GM18868 (cell line): Measurements from ENCODE around the gene TAS2R60.

Experiments used
- ATAC-seq: cut with Tn5 transposase; IDR thresholded peaks from one replicate; pipeline ENCODE4 v1.9.1; 2021; ENCODE audit warnings: mild to moderate bottlenecking, moderate library complexity; ENCODE audit not compliant: unreplicated experiment

Gene TAS2R60

DNA sequence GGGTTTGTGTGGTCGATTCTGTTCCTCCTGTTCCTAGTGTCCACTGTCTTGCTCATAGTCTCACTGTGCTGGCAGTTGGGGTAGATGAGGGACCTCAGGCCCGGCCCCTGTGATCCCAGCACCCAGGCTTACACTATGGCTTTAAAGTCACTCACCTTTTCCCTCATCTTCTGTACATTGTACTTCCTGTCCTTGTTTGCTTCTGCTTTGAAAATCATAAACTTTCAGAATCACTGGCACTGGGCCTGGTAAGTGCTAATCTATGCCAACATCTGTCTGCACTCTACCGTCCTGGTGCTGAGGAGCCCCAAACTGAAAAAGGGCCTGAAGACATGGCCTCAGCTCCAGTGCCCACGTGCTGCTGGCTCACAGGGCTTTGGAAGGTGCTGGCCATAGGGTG lies 5.7 kb upstream of the TAS2R60 start:
- ATAC-seq = no peak

DNA sequence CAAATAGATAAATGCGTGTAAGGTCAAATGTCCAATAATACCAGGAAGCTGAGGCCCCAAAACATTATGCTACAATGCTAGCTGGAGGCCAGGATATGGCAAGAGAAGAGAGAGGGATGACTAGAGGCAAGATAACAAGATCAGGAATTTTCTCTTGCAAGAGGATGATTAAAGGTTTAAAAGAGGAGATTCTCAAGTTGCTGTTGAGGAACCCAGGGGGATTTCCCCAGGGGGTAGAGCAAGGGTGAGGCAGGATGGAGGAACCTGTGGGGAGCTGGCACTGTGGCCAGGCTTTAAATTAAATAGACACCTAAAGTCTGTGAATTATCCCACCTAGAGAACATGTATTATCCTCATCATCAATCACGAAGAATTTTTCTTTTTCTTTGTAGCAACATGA lies 3.4 kb upstream of the TAS2R60 start:
- no peak for ATAC-seq

DNA sequence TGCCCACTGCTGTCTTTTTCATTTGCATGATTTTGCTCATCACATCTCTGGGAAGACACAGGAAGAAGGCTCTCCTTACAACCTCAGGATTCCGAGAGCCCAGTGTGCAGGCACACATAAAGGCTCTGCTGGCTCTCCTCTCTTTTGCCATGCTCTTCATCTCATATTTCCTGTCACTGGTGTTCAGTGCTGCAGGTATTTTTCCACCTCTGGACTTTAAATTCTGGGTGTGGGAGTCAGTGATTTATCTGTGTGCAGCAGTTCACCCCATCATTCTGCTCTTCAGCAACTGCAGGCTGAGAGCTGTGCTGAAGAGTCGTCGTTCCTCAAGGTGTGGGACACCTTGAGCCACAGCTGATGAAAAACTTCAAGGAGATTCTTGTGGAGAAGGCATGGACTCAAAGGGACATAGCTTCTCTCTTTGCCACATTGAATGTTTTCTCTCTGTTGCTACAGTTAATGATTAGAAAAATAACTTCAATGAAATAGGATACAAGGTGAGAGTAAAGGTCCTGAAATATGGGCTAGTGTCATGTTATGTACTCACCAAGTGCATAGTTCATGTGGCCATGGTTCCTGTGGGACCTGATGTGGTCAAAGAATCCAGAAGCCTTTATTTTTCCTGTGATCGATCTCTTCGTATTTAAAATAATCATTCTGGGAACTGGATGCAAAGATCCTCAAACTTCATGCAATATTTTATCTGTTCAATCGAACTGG lies 970 bp downstream of the TAS2R60 start:
- no peak for ATAC-seq

DNA sequence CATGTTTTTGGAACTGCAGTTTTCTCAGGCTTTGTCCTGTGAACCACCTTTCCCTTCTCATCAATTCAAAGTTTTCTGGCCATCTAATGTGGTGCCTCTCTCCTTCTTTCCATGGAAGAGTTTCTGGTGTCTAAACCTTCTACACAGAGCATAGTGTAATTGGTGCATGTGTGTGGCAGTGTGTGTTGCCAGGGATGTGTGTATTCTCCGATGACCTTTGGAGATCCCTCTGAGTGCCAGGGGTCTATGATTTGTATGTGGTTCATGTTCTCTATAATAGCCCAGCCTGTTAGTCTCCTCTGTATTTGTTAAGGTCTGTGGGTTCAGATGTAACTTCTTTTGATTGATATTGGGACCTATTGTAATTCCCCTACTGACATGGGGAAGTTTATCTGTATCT lies 1.5 kb downstream of the TAS2R60 start:
- no peak for ATAC-seq

DNA sequence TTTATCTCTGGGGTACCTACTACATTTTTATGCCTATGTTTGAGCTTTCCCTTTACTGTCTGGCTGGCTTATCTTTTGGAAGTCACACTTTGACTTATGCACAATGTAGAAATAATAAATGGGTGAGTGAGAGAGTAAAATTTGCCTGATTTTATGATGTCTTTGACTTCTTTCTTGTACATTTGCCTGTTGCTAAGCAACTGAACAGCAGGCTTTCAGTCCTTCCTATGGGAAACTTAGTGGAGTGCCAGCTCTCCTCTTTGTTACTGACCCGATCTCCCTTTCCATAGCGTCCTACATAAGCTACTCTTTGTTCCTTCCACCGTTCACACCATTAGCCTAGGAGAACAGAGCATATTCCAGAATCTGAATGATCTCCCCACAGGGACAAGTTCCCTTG lies 4.2 kb downstream of the TAS2R60 start:
- ATAC-seq = no peak

DNA sequence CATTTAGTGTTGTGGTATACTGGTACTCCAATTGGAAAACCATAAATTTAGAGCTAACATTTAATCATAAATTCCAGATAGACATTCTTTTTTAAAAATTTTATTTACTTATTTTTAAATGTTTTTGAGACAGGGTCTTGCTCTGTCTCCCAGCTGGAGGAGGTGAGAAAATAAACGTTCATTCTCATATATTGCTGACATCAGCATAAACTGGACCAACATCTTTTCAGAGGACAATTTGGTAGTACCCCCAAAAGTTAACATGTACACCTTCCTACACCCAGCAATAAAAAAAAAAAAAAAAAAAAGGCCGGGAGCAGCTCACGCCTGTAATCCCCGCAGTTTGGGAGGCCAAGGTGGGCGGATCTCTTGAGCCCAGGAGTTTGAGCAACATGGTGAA lies 5.2 kb downstream of the TAS2R60 start:
- ATAC-seq = no peak

DNA sequence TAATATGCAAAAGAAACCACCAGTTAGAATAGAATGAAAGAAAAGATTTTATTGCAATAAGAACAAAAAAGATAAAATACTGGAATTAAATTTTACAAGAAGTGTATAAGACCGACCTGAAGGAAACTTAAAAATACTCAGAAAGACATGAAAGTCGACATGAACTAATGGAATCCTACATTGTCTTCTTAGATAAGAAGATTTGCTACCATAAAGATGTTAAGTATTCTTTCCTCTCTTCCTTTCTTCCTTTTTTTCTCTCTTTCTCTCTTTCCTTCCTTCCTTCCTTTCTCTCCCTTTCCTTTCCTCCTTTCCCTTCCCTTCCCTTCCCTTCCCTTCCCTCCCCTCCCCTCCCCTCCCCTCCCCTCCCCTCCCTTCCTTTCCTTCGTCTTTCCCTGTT lies 6.5 kb downstream of the TAS2R60 start:
- no peak for ATAC-seq

DNA sequence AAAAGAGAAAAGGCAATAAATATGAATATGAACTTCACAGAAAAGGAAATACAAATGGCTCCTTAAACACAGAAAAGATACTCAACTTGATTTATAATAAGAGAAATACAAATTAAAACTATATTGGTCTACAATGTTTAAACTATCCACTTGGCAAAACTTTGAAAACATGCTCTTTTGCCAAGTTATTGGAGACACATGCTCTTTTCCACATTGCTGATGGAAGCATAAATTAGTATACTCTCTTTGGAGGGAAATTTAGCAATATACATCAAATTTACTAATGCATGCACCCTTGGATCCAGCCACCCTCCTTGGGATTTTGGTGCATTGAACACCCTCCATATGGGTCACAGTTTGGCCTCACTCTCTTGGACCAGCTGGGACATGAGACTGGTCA lies 7.9 kb downstream of the TAS2R60 start:
- no peak for ATAC-seq

DNA sequence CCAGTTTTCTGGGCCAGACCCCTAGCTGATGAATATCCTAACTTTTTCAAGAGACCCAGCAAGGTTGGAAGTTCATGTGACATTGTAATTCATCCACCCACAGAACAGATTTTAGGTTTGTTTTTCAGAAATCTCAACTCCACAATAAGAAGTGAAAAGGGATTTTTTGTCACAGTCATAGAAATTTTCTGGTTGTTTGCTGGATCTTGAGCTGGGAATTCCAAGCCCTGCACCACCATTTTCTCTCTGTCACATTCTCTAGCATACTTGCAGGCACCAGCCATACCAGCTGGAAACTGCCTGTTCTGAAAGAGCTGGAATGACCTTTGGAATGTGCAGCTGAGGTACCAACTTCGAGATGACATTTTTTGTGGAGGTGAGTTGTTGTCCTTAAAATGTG lies 8.5 kb downstream of the TAS2R60 start:
- ATAC-seq = no peak

DNA sequence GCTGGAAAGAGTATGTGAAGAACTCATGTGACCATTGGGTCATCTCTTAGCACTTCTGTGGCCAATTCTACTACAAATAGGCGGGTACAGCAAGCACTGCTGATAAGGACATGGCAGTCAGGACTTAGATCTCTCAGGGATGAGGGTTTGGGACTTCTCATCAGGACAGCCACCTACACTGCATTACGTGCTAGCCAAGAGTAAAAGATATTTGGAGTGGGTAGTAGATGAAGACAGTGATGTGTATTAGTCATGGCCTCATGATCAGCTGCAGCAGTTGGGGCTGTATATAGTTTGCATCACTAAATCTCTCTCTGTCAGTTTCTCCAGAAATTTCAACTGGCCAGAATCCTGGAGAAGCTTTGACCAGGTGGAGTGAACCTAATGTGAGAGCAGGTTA lies 9.2 kb downstream of the TAS2R60 start:
- no peak for ATAC-seq

DNA sequence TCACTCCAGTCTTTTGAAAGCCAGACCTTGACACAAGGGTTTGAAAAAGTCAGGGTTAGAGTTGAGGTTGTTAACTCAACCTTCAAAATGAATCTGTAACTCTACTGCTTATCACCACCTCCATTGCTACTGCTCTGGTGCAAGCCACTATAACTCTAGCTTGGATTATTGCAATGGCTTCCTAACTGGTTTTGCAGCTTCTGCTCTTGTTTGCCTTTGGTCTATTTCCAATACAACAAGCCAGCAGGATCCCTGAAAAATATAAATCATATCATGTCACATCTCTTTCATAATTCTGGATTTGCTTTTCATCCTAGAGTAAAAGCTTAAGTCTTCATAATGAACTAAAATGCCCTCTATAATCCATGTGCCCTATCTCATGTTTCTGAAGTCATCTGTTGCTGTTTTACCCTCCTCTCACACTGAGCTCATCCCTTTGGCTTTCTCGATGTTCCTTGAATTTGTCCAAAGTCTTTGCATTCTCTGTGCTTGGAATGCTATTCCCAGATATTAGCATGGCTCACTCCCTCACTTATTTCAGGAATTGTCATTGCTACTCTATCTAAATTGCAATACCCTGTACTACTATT lies 10.9 kb downstream of the TAS2R60 start:
- ATAC-seq = no peak

DNA sequence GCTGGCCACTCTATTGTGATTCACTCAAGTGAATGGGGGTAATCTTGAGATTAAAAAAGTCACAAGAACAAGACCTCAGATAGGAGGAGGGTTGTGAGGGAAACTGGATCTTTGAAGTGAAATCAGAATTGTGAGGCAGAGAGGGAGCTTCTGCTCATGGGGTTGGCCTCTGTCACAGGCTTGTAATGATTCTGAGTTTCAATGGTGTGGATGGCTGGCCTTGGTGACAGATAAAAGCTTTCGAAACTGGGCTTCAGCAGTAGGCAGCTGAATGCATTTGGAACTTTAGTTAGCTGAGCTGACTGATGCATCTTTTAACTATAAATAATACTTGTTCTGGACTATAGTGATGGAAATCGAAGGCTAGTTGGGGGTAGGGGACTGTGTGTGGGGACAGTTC lies 12.2 kb downstream of the TAS2R60 start:
- peak; percentile 50 for ATAC-seq

DNA sequence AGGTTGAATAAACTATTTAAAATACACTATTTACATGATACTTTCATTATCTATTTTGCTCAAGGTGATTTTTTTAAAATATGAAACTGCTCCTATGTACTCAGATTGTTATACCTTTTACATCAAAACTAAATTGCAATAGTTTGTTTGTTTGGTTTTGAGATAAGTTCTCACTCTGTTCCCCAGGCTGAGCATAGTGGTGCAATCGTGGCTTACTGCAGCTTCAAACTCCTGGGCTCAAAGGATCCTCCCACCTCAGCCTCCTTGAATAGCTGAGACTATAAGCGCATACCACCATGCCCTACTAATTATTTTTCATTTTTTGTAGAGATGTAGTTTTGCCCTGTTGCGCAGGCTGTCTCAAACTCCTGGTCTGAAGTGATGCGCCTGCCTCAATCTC lies 12.7 kb downstream of the TAS2R60 start:
- no peak for ATAC-seq

DNA sequence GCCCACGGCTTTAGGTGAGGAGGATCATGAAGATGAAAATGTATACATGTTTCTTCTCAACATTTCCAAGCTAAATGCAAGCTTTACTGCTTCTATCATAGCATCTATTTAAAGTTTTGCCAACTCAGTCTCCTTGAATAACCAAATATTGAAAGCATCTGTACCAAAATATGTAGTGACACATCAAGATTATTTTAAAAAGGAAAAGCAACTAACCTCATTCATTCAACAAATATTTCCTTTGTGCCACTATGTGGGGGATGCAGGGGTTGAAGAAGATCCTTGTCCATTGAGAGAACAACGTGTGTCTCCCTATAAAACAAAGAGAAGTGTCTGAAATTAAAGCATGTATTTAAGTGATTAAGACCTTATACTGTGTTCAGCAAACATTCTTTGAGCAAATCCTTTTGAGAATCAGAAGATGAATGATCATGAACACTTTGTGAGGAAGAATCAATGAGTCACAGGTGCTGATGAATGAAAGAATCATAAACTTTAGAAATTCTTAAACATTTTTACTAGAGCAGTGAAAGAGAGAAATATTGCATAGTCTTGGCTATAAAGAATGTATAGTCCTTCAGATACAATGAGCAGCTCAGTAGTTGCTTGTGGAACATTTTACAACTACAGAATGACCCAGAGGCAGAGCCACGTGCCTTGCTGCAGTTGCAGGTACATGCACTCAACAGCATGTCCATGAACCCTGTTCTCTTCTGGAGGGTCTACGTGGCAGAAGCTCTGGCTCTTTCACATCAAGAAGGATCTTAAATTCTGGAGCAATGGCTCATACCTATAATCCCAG lies 13.9 kb downstream of the TAS2R60 start:
- ATAC-seq = no peak

DNA sequence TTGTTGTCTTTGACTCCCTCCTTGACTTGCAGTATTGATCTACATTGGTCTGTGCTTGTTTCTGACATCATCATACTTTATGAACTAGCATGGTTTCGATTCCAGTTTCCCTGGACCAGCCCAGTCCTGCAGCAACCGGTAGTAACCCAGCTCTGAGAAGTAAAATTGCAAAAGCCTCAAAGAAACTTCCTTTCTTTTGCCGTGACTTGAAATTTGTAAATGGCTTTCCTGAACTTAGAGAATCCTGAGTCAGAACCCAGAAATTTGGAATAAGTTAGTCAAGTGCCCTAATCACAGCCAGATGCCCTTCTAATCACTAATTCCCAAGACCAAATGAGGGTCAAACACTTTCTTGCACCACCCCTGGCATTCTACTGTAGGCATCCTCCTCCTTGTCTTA lies 15.0 kb downstream of the TAS2R60 start:
- no peak for ATAC-seq

DNA sequence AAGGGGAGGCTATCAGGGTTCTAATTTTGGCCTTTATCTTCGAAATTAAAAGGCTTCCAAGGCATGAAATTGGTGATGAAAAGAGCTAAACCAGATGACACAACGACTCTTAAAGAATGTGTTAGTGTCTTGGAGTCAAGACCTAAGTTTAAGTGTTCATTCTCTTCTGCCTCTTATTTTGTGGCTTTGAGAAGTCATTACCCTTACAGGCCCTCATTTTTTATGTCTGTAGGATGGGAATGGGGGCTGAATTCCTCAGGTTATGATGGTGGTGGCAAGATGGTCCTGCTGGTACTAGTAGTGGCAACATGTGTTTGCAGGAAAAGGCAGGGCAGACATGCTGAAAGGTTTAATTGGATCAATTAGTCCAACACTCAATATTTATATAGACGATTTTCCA lies 15.4 kb downstream of the TAS2R60 start:
- no peak for ATAC-seq

DNA sequence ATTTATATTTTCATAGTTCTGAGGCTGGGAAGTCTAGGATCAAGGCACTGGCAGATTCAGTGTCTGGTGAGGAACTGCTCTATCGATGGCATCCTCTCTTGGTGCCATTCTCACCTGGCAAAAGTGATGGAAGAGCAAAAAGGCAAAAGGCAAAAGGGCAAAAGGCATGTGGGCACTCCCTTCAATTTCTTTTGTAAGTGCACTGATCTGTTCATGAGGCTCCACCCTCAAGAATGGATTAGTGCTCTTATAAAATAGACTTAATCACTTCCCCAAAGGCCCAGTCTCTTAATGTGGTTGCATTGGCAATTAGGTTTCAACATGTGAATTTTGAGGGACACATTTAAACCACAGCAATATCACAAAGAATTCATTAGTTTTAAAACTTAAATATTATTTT lies 16.1 kb downstream of the TAS2R60 start:
- ATAC-seq = no peak

DNA sequence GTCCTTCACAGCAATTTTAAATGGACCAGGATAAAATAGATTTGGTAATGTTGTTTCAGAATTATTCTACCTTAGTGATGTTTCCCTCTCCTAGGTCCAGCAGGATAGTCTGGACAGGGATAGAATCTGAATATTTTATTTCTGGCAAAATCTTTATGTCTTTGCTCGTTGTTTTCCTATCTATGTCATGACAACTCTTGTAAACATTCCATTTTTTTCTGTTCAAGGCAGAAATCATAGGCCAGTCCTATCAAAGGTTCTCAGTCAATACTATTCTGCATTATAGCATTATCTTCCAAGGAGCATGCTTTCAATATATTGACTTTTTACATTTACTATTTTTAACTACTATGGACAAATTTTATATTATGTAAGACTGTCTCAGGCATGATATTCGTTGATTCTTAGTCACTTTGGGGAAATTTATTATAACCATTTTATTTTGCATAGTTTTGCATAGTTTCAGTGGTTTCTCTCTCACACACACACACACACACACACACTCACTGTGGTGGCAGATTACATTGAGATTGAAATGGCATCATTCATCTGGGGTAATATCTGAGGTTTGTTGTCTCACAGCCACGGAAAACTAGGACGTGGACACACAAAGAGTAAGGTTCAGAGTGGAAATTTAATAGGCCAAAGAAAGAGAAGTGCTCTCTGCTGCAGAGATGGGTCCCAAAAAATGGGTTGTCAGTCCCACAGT lies 17.2 kb downstream of the TAS2R60 start:
- ATAC-seq = no peak

DNA sequence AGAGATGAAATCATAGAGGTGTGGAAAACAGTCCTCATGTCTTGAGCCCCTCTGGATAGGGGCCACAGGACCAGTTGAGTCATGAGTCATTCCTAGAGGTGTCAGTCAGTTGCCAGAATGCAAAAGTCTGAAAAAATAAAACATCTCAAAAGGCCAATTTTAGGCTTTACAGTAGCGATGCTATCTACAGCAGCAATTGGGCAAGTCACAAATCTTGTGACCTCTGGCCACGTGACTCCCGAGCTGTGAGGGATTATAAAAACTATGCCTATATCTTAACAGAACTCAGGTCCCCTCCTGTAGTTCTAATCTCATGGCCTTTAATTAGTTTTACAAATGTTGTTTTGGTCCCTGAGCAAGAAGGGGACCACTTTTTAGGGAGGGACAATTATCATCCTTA lies 18.8 kb downstream of the TAS2R60 start:
- ATAC-seq = no peak

DNA sequence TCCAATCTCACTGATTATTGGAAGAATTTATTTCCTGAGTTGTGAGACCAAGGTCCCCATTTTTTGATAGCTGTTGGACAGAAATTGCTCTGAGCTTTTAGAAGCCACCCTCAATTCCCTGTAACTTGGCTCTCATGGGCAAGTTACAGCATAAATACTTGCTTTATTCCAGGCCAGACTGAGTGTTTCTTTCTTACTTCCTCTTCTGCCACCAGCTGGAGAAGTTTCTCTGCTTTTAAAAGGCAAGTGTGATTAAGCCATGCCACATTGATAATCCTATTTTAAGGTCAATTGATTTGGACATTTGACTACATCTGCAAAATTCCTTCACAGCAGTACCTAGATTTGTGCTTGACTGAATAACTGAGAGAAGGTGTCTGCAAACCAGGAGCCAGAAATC lies 20.3 kb downstream of the TAS2R60 start:
- no peak for ATAC-seq

DNA sequence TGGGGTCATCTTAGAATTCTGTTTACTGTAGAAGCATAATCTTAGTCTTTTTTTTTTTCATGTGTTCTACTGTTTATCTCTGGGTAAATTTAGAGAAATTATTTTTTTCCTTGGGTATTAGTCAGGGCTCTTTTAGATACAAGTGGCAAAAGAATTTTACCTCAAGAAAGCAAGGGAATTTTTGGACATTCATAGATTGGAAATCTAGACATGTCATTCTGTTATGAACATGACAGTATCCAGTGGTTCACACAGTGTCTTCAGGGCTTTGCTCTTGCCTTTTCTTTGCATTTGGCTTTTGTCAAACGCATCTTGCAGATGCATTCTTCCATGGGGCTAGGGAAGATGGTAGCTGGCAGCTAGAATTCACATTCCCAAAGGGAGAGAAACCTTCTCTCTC lies 20.7 kb downstream of the TAS2R60 start:
- ATAC-seq = no peak

DNA sequence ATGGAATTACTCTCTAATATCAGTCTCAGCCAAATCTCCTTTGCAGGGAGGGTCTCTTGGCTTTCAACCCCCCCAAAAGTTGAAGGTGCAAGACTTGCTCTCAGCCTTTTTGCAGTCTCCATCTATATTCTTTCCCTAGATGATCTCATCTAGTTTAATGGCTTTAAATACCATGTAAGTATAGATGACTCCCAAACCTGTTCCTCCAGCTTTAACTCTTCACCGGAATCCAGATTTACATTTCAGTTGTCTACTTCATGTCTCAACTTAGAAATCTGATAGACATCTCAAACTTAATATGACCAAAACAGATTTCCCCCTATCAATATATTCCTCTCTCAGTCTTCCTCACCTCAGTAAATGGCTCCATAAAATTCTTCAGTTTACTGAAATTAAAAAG lies 24.5 kb downstream of the TAS2R60 start:
- ATAC-seq = no peak
